GM10248 (cell line): Measurements from ENCODE around the gene BCAT1.
"Not testable (repeated sequence)": the region's sequence is repeated elsewhere in the genome, so short reads cannot be mapped to it uniquely, and the experiment has no call there.

ENCODE experiments used
- CTCF ChIA-PET: fragments of 300-600 bp; sonication (Branson Sonifier 250); formaldehyde crosslinking; extraction: SDS; loops from one replicate; lab custom pipeline; 2021; ENCODE audit warnings: antibody characterized with exemption; lab: Yijun Ruan, JAX
- POLR2A ChIA-PET: fragments of 350-650 bp; sonication (Branson Sonifier 250); formaldehyde crosslinking; extraction: SDS; loops from one replicate; lab custom pipeline; 2020; ENCODE audit warnings: antibody characterized with exemption; lab: Yijun Ruan, JAX
- DNase-seq: peaks from one replicate; pipeline ENCODE4 v3.0.0; 2012; ENCODE audit errors: extremely low spot score
- CTCF ChIP-seq: IDR thresholded peaks from 2 replicates; pipeline ENCODE4 v1.5.1; 2012; ENCODE audit warnings: mild to moderate bottlenecking, low read depth; ENCODE audit errors: extremely low read depth, missing control alignments, control extremely low read depth

Gene BCAT1

GRCh38 chr12:24945845-24946244 is 3.1 kb downstream of the BCAT1 start:
- DNase-seq, result no peak
- ChIA-PET CTCF (interaction anchor here (1.3 to 2.0 kb wide), 3 partner anchors 10 to 206 kb away, joined by 3 to 6 read pairs (median 3); no protein-coding TSS in a partner anchor), POLR2A (no interaction called here)
- TF ChIP-seq CTCF, result no peak

GRCh38 chr12:24945039-24945438 is 3.9 kb downstream of the BCAT1 start:
- POLR2A ChIA-PET, result no interaction called here
- DNase-seq, result no peak
- CTCF ChIA-PET, result interaction anchor here (1.1 to 2.0 kb wide), 2 partner anchors 10 to 44 kb away, joined by 3 to 6 read pairs; no protein-coding TSS in a partner anchor
- no peak for TF ChIP-seq CTCF

- ChIA-PET CTCF (interaction anchor here (0.7 to 2.0 kb wide), 3 partner anchors 9 to 88 kb away, joined by 3 to 6 read pairs (median 3); no protein-coding TSS in a partner anchor), POLR2A (no interaction called here)
- DNase-seq, result no peak
- no peak for TF ChIP-seq CTCF
Measured at GRCh38 chr12:24944601-24944975, 4.3 kb downstream of the BCAT1 start.

GRCh38 chr12:24943947-24944600 is 4.8 kb downstream of the BCAT1 start:
- ChIA-PET CTCF (interaction anchor here (0.7 to 2.0 kb wide), 4 partner anchors 9 to 88 kb away, joined by 3 to 6 read pairs (median 3); no protein-coding TSS in a partner anchor), POLR2A (no interaction called here)
- no peak for DNase-seq
- no peak for TF ChIP-seq CTCF

GRCh38 chr12:24940157-24940556 is 8.7 kb downstream of the BCAT1 start:
- no peak for TF ChIP-seq CTCF
- DNase-seq, result no peak
- CTCF ChIA-PET, result interaction anchor here (1.1 kb wide), 1 partner anchor 12 kb away, joined by 3 read pairs; no protein-coding TSS in a partner anchor
- POLR2A ChIA-PET, result no interaction called here

GRCh38 chr12:24939551-24939950 is 9.3 kb downstream of the BCAT1 start:
- CTCF ChIA-PET, POLR2A ChIA-PET, DNase-seq: not testable (repeated sequence)

GRCh38 chr12:24938341-24938740 is 10.6 kb downstream of the BCAT1 start:
- ChIA-PET POLR2A (no interaction called here), CTCF (no interaction called here)
- no peak for DNase-seq
- TF ChIP-seq CTCF, result no peak
